Caco-2 (cell line): ENCODE results near the gene MYO7A. TPM values are rescaled to one million over a fixed set of nuclear protein-coding genes. Genes with fewer than 3 reads are reported as not detected.
A peak's percentile ranks its signal among the peaks of the same experiment; 100 is the strongest.

Experiments
- BruUV-seq: library from RNA; stranded (reverse); fragments of 400-500 nt; replicated peaks from 2 replicates; lab custom pipeline; 2021; lab: Mats Ljungman, UMichigan
- CTCF ChIA-PET: fragments of 300-600 bp; sonication (Branson Sonifier 250); formaldehyde crosslinking; loops from one replicate; lab custom pipeline; 2022; ENCODE audit warnings: antibody characterized with exemption; lab: Charles Lee
- POLR2A ChIA-PET: fragments of 300-600 bp; sonication (Branson Sonifier 250); formaldehyde crosslinking; loops from one replicate; lab custom pipeline; 2022; ENCODE audit warnings: antibody characterized with exemption; lab: Charles Lee
- DNase-seq, 2 experiments: peaks; one replicate each; pipeline versions ENCODE4 v3.0.0 to v3.0.0-alpha.2; 2020 to 2022
- H3K27me3 ChIP-seq: replicated peaks from 2 replicates; pipeline ENCODE4 v1.6.0; 2011; ENCODE audit warnings: low read length; ENCODE audit not compliant: control insufficient read depth, insufficient read depth
- H3K36me3 ChIP-seq: 2 replicates; pipeline ENCODE4 v1.5.1; 2011; ENCODE audit warnings: low read length; ENCODE audit not compliant: control insufficient read depth, insufficient read depth
- H3K4me1 ChIP-seq: fragments of 250-450 bp; sonication (Bioruptor Pico); 2 replicates; pipeline ENCODE4 v1.5.1; 2020; ENCODE audit warnings: mild to moderate bottlenecking
- H3K4me3 ChIP-seq: 2 replicates; pipeline ENCODE4 v1.5.1; 2011; ENCODE audit warnings: low read depth, mild to moderate bottlenecking, control low read depth, low read length
- H3K9me3 ChIP-seq: fragments of 250-450 bp; sonication (Bioruptor Pico); 2 replicates; pipeline ENCODE4 v1.5.1; 2020; ENCODE audit warnings: mild to moderate bottlenecking, moderate library complexity
- H3K27ac Mint-ChIP-seq: one replicate; pipeline ENCODE4 v1.8.0; 2022; ENCODE audit warnings: mixed read lengths; ENCODE audit not compliant: unreplicated experiment
- H3K27me3 Mint-ChIP-seq: one replicate; pipeline ENCODE4 v1.8.0; 2022; ENCODE audit warnings: mixed read lengths; ENCODE audit not compliant: insufficient read depth, unreplicated experiment
- H3K36me3 Mint-ChIP-seq: one replicate; pipeline ENCODE4 v1.8.0; 2022; ENCODE audit warnings: mild to moderate bottlenecking, mixed read lengths; ENCODE audit not compliant: insufficient read depth, unreplicated experiment
- H3K4me1 Mint-ChIP-seq: one replicate; pipeline ENCODE4 v1.8.0; 2022; ENCODE audit warnings: low read depth, mixed read lengths; ENCODE audit not compliant: unreplicated experiment
- H3K4me3 Mint-ChIP-seq: one replicate; pipeline ENCODE4 v1.8.0; 2022; ENCODE audit warnings: mild to moderate bottlenecking, moderate library complexity, mixed read lengths; ENCODE audit not compliant: unreplicated experiment
- H3K9me3 Mint-ChIP-seq: one replicate; pipeline ENCODE4 v1.8.0; 2022; ENCODE audit warnings: mixed read lengths; ENCODE audit not compliant: unreplicated experiment
- CTCF ChIP-seq, 2 experiments: fragments of 200-600 bp in 1 of 2; IDR thresholded peaks; 1 replicate in 1 of 2; 2 replicates in 1 of 2; pipeline versions ENCODE4 v1.5.1 to v1.8.0; 2011 to 2022; ENCODE audit warnings: antibody characterized with exemption in 1 of 2, control low read depth in 1 of 2, inconsistent platforms in 1 of 2, low read depth in 1 of 2, low read length in 1 of 2, mild to moderate bottlenecking in 1 of 2, moderate library complexity in 1 of 2; ENCODE audit not compliant: insufficient read depth in 1 of 2, severe bottlenecking in 1 of 2, unreplicated experiment in 1 of 2
- intact Hi-C: fragments of 100-400 bp; cut with micrococcal nuclease; formaldehyde crosslinking; loops from one replicate; pipeline ENCODE4 v1.10.0; 2022; ENCODE audit not compliant: unreplicated experiment
- total RNA-seq: library from RNA; stranded (reverse); gene quantifications from 2 replicates; pipeline ENCODE4 v1.2.3, GENCODE V29; 2022

MYO7A gene
- total RNA-seq, 1 experiment from 2014 or later = 8.9 TPM

DNA sequence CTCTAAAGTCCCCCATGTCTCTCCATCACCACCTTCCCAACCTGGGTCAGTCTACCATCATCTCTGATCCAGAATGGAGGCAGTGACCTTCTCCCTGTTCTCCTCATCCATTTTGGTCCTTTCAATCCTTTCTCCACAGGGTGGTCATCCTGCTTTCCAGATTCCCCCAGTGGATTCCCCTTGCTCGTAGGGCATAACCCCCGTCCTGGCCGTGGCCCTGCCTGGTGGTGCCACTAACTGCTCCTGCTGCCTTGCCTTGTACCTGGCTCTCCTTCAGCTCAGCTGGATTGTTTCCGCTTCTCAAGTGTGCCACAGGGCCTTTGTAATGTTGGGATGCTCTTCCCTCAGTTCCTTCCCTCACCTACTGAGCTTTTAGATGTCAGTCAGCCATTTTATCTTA lies 81.6 kb downstream of the MYO7A start:
- Mint-ChIP-seq H3K9me3 (no peaks in the 10 kb centered on the region), H3K4me1 (no peaks in the 10 kb centered on the region), H3K27me3 (no peaks in the 10 kb centered on the region), H3K36me3 (no peaks in the 10 kb centered on the region), H3K27ac (no peak overlapping the region), H3K4me3 (no peak overlapping the region)
- no peak for DNase-seq
- intact Hi-C loops = no loop called here
- ChIA-PET CTCF (no interaction called here), POLR2A (no interaction called here)
- BruUV-seq = no TSS peak
- Histone ChIP-seq H3K27me3 (no peaks in the 10 kb centered on the region), H3K36me3 (no peaks in the 10 kb centered on the region), H3K4me1 (no peaks in the 10 kb centered on the region), H3K9me3 (no peaks in the 10 kb centered on the region), H3K4me3 (no peak overlapping the region)
- no peak for TF ChIP-seq CTCF (IDR thresholded peaks at IDR 0.05; ENCODE audit: insufficient read depth in 1 of 2, low read depth in 1 of 2, low read length in 1 of 2, severe bottlenecking in 1 of 2, unreplicated experiment in 1 of 2)

- ChIA-PET POLR2A (no interaction called here), CTCF (no interaction called here)
- Mint-ChIP-seq H3K9me3 (no peaks in the 10 kb centered on the region), H3K36me3 (no peaks in the 10 kb centered on the region), H3K4me3 (no peak overlapping the region), H3K4me1 (no peaks in the 10 kb centered on the region), H3K27ac (no peak overlapping the region), H3K27me3 (no peaks in the 10 kb centered on the region)
- no TSS peak for BruUV-seq
- no peak for TF ChIP-seq CTCF (IDR thresholded peaks at IDR 0.05; ENCODE audit: insufficient read depth in 1 of 2, low read depth in 1 of 2, low read length in 1 of 2, severe bottlenecking in 1 of 2, unreplicated experiment in 1 of 2)
- DNase-seq = peak in 1 of 2 experiments; percentile 1
- Histone ChIP-seq H3K4me1 (no peaks in the 10 kb centered on the region), H3K9me3 (no peaks in the 10 kb centered on the region), H3K36me3 (no peaks in the 10 kb centered on the region), H3K27me3 (no peaks in the 10 kb centered on the region), H3K4me3 (no peak overlapping the region)
- intact Hi-C loops = no loop called here
These were observed 83.0 kb downstream of the MYO7A start for GRCh38 chr11:77211040-77211451.

DNA sequence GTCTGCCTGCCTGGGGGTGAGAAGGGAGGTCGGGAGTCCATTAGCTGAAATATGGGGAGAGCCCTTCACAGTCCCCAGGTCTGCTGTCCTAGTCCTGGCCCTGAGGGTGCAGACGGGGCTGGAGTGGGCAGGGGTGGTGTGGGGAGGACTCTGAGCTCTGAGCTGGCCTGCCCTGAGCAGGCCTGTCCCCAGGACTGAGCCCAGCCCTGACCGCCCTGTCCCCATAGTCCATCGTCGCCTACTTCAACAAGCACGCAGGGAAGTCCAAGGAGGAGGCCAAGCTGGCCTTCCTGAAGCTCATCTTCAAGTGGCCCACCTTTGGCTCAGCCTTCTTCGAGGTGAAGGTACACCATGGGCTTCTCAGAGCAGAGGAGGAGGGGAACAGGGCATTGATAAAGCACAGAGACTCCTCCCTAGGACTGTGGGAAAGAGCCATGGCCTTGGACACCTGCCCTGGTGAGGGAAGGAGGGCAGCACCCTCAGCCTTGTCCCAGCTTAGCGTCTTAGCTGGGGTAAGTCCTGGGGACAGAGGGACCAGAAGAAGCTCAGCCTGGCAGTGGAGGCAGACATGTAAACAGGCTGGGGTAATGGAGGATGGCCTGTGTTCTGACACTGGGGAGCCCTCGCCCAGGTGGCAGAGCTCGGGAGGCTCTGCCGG lies 83.7 kb downstream of the MYO7A start:
- POLR2A ChIA-PET = no interaction called here
- H3K27ac Mint-ChIP-seq = no peak overlapping the region
- no peaks in the 10 kb centered on the region for H3K4me1 ChIP-seq
- H3K4me3 ChIP-seq = no peak overlapping the region
- no peaks in the 10 kb centered on the region for H3K4me1 Mint-ChIP-seq
- H3K27me3 ChIP-seq = no peaks in the 10 kb centered on the region
- no peaks in the 10 kb centered on the region for H3K27me3 Mint-ChIP-seq
- CTCF ChIA-PET = interaction anchor here (1.5 kb wide), 1 partner anchor 85 kb away, joined by 3 read pairs; no protein-coding TSS in a partner anchor
- intact Hi-C loops = no loop called here
- H3K36me3 ChIP-seq = no peaks in the 10 kb centered on the region
- TF ChIP-seq CTCF (IDR thresholded peaks at IDR 0.05; ENCODE audit: insufficient read depth in 1 of 2, low read depth in 1 of 2, low read length in 1 of 2, severe bottlenecking in 1 of 2, unreplicated experiment in 1 of 2) = no peak
- no peaks in the 10 kb centered on the region for H3K9me3 ChIP-seq
- H3K4me3 Mint-ChIP-seq = no peak overlapping the region
- peak in 1 of 2 experiments; percentile 3 for DNase-seq
- no TSS peak for BruUV-seq
- no peaks in the 10 kb centered on the region for H3K36me3 Mint-ChIP-seq
- H3K9me3 Mint-ChIP-seq = no peaks in the 10 kb centered on the region
